ENCODE results near the gene TTC34. TPM values are rescaled to one million over a fixed set of nuclear protein-coding genes. Genes with fewer than 3 reads are reported as not detected.

Gene TTC34
- total RNA-seq, 1 donor: 0.36 TPM

GRCh38 chr1:2604844-2605508 lies 196.5 kb downstream of the TTC34 start:
- peak; percentile 51 for DNase-seq (ENCODE audit: insufficient read length, low spot score, missing footprints)
- no peaks in the 10 kb centered on the region for H3K36me3 ChIP-seq (ENCODE audit: insufficient read depth, low read length)

GRCh38 chr1:2604156-2604843 lies 197.2 kb downstream of the TTC34 start:
- no peaks in the 10 kb centered on the region for H3K9me3 ChIP-seq (ENCODE audit: low read depth, low read length)
- no peak for TF ChIP-seq CTCF (IDR thresholded peaks at IDR 0.05; ENCODE audit: extremely low read depth, low read depth, low read length)
- H3K4me3 ChIP-seq (ENCODE audit: insufficient read depth, low read length): no peak overlapping the region
- DNase-seq (ENCODE audit: insufficient read length, low spot score, missing footprints): peak; percentile 53
- H3K4me1 ChIP-seq (ENCODE audit: insufficient read depth, low read length): no peaks in the 10 kb centered on the region
- H4K20me1 ChIP-seq (ENCODE audit: insufficient read depth, low read length): no peaks in the 10 kb centered on the region
- H3K4me2 ChIP-seq (ENCODE audit: insufficient read depth, low read length): no peak overlapping the region
- no peaks in the 10 kb centered on the region for H3K27me3 ChIP-seq (ENCODE audit: insufficient read depth, low read length)
- H3K79me2 ChIP-seq (ENCODE audit: insufficient read depth, low read length): no peaks in the 10 kb centered on the region
- no peak overlapping the region for H3K27ac ChIP-seq (ENCODE audit: low read depth, low read length)
- no peaks in the 10 kb centered on the region for H3K36me3 ChIP-seq (ENCODE audit: insufficient read depth, low read length)
- no peak overlapping the region for H2AFZ ChIP-seq (ENCODE audit: low read length)

More at GRCh38 chr1:2604844-2605508, 196.5 kb downstream of the TTC34 start:
- H4K20me1 ChIP-seq (ENCODE audit: insufficient read depth, low read length): no peaks in the 10 kb centered on the region
- no peak overlapping the region for H2AFZ ChIP-seq (ENCODE audit: low read length)
- TF ChIP-seq CTCF (IDR thresholded peaks at IDR 0.05; ENCODE audit: extremely low read depth, low read depth, low read length): no peak
- H3K4me3 ChIP-seq (ENCODE audit: insufficient read depth, low read length): no peak overlapping the region
- H3K79me2 ChIP-seq (ENCODE audit: insufficient read depth, low read length): no peaks in the 10 kb centered on the region
- no peak overlapping the region for H3K4me2 ChIP-seq (ENCODE audit: insufficient read depth, low read length)
- no peaks in the 10 kb centered on the region for H3K27me3 ChIP-seq (ENCODE audit: insufficient read depth, low read length)
- no peaks in the 10 kb centered on the region for H3K9me3 ChIP-seq (ENCODE audit: low read depth, low read length)
- H3K27ac ChIP-seq (ENCODE audit: low read depth, low read length): no peak overlapping the region
- no peaks in the 10 kb centered on the region for H3K4me1 ChIP-seq (ENCODE audit: insufficient read depth, low read length)

- no peaks in the 10 kb centered on the region for H3K36me3 ChIP-seq (ENCODE audit: insufficient read depth, low read length)
- H3K4me3 ChIP-seq (ENCODE audit: insufficient read depth, low read length): no peak overlapping the region
- no peak overlapping the region for H2AFZ ChIP-seq (ENCODE audit: low read length)
- no peaks in the 10 kb centered on the region for H4K20me1 ChIP-seq (ENCODE audit: insufficient read depth, low read length)
- H3K79me2 ChIP-seq (ENCODE audit: insufficient read depth, low read length): no peaks in the 10 kb centered on the region
- H3K9me3 ChIP-seq (ENCODE audit: low read depth, low read length): no peaks in the 10 kb centered on the region
- H3K4me1 ChIP-seq (ENCODE audit: insufficient read depth, low read length): no peaks in the 10 kb centered on the region
- no peaks in the 10 kb centered on the region for H3K27me3 ChIP-seq (ENCODE audit: insufficient read depth, low read length)
- H3K27ac ChIP-seq (ENCODE audit: low read depth, low read length): no peak overlapping the region
- TF ChIP-seq CTCF (IDR thresholded peaks at IDR 0.05; ENCODE audit: extremely low read depth, low read depth, low read length): no peak
- no peak overlapping the region for H3K4me2 ChIP-seq (ENCODE audit: insufficient read depth, low read length)
- peak; percentile 84 for DNase-seq (ENCODE audit: insufficient read length, low spot score, missing footprints)
Measured at GRCh38 chr1:2603521-2604155, 197.9 kb downstream of the TTC34 start.

Data from osteoblast (primary cell).